Renal cortex interstitium (tissue), 11 donors: ENCODE measurements around the gene C5orf34. TPM values are rescaled to one million over a fixed set of nuclear protein-coding genes. Genes with fewer than 3 reads are reported as not detected.
"Not testable (repeated sequence)": the region's sequence is repeated elsewhere in the genome, so short reads cannot be mapped to it uniquely, and the experiment has no call there.

Experiments
- DNase-seq, 11 donors: peaks; one replicate each; pipeline ENCODE4 v3.0.0-alpha.2; 2013; ENCODE audit warnings: low read depth in 9 of 11, low spot score in 4 of 11; ENCODE audit errors: extremely low read depth in 1 of 11
- polyA plus RNA-seq, 3 donors: library from polyadenylated mRNA; unstranded; fragments of 120-200 nt; gene quantifications; one replicate each; pipeline ENCODE4 v1.2.1, GENCODE V29; 2013; ENCODE audit not compliant: insufficient read length in 3 of 3

The C5orf34 gene
- polyA plus RNA-seq, 3 donors = 4.9 to 5.9 (median 5.4) TPM

GRCh38 chr5:43461066-43461465 is 53.9 kb downstream of the C5orf34 start:
- no peak for DNase-seq

- DNase-seq = no peak
Observed at GRCh38 chr5:43456556-43456955, 58.4 kb downstream of the C5orf34 start.

GRCh38 chr5:43441575-43441974 is 73.4 kb downstream of the C5orf34 start:
- not testable (repeated sequence) for DNase-seq

- DNase-seq = no peak
Observed at GRCh38 chr5:43437062-43437660, 77.8 kb downstream of the C5orf34 start.

Other genes starting within 250 kb of the C5orf34 start
- gene HMGCS1, start 201.7 kb downstream of the C5orf34 start, polyA plus RNA-seq = 100 to 1,000 TPM; 114 to 157 (median 129) TPM
- 1 to 10 TPM; 2.6 to 4.3 (median 2.8) TPM for gene CCL28, start 102.8 kb downstream of the C5orf34 start, polyA plus RNA-seq
- gene TMEM267, start 31.3 kb downstream of the C5orf34 start, polyA plus RNA-seq = 10 to 100 TPM; 15.1 to 22.7 (median 19.1) TPM
- 100 to 1,000 TPM; 129 to 186 (median 149) TPM for gene PAIP1, start 41.9 kb upstream of the C5orf34 start, polyA plus RNA-seq
- 100 to 1,000 TPM in 2 of 3 donors, 10 to 100 TPM in 1; 95.3 to 116 (median 107) TPM for gene NNT, start 88.0 kb upstream of the C5orf34 start, polyA plus RNA-seq